Uterus (tissue), 2 donors: ENCODE results near the gene KRT6A.

ENCODE experiments used
- POLR2A ChIP-seq, 2 donors: fragments of 450-650 bp; IDR thresholded peaks; one replicate each; pipeline ENCODE4 v1.6.1; 2016; ENCODE audit warnings: antibody characterized with exemption in 2 of 2, mild to moderate bottlenecking in 1 of 2, moderate library complexity in 1 of 2
- TF ChIP-seq, protein P1 (sequence below), 4 experiments: fragments of 200-600 bp in 2 of 4; fragments of 450-650 bp in 2 of 4; sonication (generic) in 2 of 4; IDR thresholded peaks; one replicate each; pipeline ENCODE4 v1.5.1; 2016 to 2019; ENCODE audit warnings: antibody characterized with exemption in 4 of 4, mild to moderate bottlenecking in 2 of 4, moderate library complexity in 1 of 4

DNA sequence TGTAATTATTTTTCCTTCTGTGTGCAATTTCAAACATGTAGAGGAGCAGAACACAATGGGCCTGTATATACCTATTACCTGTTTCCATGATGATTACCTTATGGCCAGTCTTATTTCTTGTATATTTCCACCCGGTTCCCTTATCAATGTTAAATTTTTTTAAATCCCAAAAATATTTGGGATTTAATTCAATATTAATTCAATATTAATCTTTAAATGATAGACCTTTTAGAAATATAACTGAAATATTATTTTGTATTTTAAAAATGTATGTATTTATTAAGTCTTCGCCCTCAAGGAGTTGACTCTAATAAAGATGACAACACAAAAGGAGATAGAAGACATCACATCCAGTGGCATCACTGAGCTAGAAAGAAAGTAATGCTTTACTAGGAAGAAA is 18.8 kb downstream of the KRT6A start:
- TF ChIP-seq POLR2A (IDR thresholded peaks at IDR 0.05): no peak
- TF ChIP-seq, protein P1, sequence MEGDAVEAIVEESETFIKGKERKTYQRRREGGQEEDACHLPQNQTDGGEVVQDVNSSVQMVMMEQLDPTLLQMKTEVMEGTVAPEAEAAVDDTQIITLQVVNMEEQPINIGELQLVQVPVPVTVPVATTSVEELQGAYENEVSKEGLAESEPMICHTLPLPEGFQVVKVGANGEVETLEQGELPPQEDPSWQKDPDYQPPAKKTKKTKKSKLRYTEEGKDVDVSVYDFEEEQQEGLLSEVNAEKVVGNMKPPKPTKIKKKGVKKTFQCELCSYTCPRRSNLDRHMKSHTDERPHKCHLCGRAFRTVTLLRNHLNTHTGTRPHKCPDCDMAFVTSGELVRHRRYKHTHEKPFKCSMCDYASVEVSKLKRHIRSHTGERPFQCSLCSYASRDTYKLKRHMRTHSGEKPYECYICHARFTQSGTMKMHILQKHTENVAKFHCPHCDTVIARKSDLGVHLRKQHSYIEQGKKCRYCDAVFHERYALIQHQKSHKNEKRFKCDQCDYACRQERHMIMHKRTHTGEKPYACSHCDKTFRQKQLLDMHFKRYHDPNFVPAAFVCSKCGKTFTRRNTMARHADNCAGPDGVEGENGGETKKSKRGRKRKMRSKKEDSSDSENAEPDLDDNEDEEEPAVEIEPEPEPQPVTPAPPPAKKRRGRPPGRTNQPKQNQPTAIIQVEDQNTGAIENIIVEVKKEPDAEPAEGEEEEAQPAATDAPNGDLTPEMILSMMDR (IDR thresholded peaks at IDR 0.05): no peak
